Left kidney (tissue), 2 donors: ENCODE data around the gene TFPT. TPM values are rescaled to one million over a fixed set of nuclear protein-coding genes. Genes with fewer than 3 reads are reported as not detected.

Source experiments
- DNase-seq: peaks from one replicate; pipeline ENCODE4 v3.0.0-alpha.2; 2013
- polyA plus RNA-seq: library from polyadenylated mRNA; unstranded; fragments of 120-200 nt; gene quantifications from one replicate; pipeline ENCODE4 v1.2.1, GENCODE V29; 2013; ENCODE audit not compliant: insufficient read length

Gene TFPT
- polyA plus RNA-seq, 1 donor = 14.3 TPM

GRCh38 chr19:54081032-54081431, 34.4 kb downstream of the TFPT start, which contains the start of gene TARM1:
TSS of gene TARM1 (minus strand) at chr19:54081365. CDS start at chr19:54081340, 25 bp downstream.
- DNase-seq = no peak

- no peak for DNase-seq
These were observed 38.1 kb downstream of the TFPT start for GRCh38 chr19:54077334-54077733.

- DNase-seq = no peak
These were observed 40.6 kb downstream of the TFPT start for GRCh38 chr19:54074851-54075250.

GRCh38 chr19:54073829-54074228, 41.6 kb downstream of the TFPT start:
- DNase-seq = no peak

GRCh38 chr19:54069470-54069869, 46.0 kb downstream of the TFPT start:
- DNase-seq = no peak

GRCh38 chr19:54063350-54064116, 51.9 kb downstream of the TFPT start, which contains the start of gene VSTM1:
TSS of gene VSTM1 (minus strand) at chr19:54063897. CDS start at chr19:54063777, 120 bp downstream.
- DNase-seq = no peak

GRCh38 chr19:54062643-54063042, 52.8 kb downstream of the TFPT start:
- DNase-seq = no peak

Other genes with a start within 250 kb of the TFPT start
- gene MYADM, start 247.8 kb downstream of the TFPT start, polyA plus RNA-seq = 63.4 TPM
- gene PRKCG, start 233.5 kb downstream of the TFPT start, polyA plus RNA-seq = 0.65 TPM
- gene CACNG7, start 206.4 kb downstream of the TFPT start, polyA plus RNA-seq = 0.32 TPM
- gene CACNG8, start 152.7 kb downstream of the TFPT start, polyA plus RNA-seq = 0.33 TPM
- gene CACNG6, start 124.0 kb downstream of the TFPT start, polyA plus RNA-seq = 0.71 TPM
- gene VSTM1, start 51.8 kb downstream of the TFPT start, polyA plus RNA-seq = not detected
- 0.22 TPM for gene TARM1, start 34.3 kb downstream of the TFPT start, polyA plus RNA-seq
- gene OSCAR, start 14.9 kb downstream of the TFPT start, polyA plus RNA-seq = 0.07 TPM
- 105 TPM for gene NDUFA3, start 12.8 kb downstream of the TFPT start, polyA plus RNA-seq
- gene PRPF31, start 97 bp upstream of the TFPT start, polyA plus RNA-seq = 68.7 TPM
- gene CNOT3, start 22.1 kb upstream of the TFPT start, polyA plus RNA-seq = 81.7 TPM
- 6.3 TPM for gene LENG1, start 44.1 kb upstream of the TFPT start, polyA plus RNA-seq
- gene TMC4, start 57.5 kb upstream of the TFPT start, polyA plus RNA-seq = 32.3 TPM
- 58.7 TPM for gene MBOAT7, start 73.9 kb upstream of the TFPT start, polyA plus RNA-seq
- gene TSEN34, start 75.7 kb upstream of the TFPT start, polyA plus RNA-seq = 39.8 TPM
- gene RPS9, start 85.2 kb upstream of the TFPT start, polyA plus RNA-seq = 1,221 TPM
- 0.76 TPM for gene LILRB3, start 107.3 kb upstream of the TFPT start, polyA plus RNA-seq
- gene LILRA6, start 127.1 kb upstream of the TFPT start, polyA plus RNA-seq = 0.32 TPM
- gene LILRB5, start 141.6 kb upstream of the TFPT start, polyA plus RNA-seq = 1.6 TPM
- 0.45 TPM for gene LILRB2, start 165.5 kb upstream of the TFPT start, polyA plus RNA-seq
- gene LILRA5, start 197.5 kb upstream of the TFPT start, polyA plus RNA-seq = 0.45 TPM
- gene LILRA4, start 223.5 kb upstream of the TFPT start, polyA plus RNA-seq = not detected
- gene LAIR1, start 249.3 kb upstream of the TFPT start, polyA plus RNA-seq = 3.2 TPM